Measurements from ENCODE around the gene SCEL.

DNA sequence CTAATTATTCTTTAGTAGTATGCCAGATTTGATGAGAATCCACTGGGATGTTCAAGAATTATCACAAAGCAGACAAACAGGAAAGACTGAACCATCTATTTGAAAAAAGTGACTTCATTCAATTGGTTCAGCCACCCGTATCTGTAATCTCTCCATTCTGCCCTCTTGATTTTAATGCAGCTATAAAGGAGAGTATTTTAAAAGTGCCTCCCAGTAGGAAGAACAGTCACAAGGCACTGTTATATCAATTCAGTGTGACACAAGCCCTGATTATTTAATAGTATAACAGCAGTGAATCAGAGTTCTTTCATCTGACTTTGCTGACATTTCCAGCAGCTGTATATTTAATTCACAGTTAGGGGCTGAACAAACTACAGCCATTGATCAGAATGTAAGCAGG is 84.6 kb downstream of the SCEL start:
- TF ChIP-seq, protein P1, sequence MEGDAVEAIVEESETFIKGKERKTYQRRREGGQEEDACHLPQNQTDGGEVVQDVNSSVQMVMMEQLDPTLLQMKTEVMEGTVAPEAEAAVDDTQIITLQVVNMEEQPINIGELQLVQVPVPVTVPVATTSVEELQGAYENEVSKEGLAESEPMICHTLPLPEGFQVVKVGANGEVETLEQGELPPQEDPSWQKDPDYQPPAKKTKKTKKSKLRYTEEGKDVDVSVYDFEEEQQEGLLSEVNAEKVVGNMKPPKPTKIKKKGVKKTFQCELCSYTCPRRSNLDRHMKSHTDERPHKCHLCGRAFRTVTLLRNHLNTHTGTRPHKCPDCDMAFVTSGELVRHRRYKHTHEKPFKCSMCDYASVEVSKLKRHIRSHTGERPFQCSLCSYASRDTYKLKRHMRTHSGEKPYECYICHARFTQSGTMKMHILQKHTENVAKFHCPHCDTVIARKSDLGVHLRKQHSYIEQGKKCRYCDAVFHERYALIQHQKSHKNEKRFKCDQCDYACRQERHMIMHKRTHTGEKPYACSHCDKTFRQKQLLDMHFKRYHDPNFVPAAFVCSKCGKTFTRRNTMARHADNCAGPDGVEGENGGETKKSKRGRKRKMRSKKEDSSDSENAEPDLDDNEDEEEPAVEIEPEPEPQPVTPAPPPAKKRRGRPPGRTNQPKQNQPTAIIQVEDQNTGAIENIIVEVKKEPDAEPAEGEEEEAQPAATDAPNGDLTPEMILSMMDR (IDR thresholded peaks at IDR 0.05; ENCODE audit: low read depth, low read length, poor library complexity, severe bottlenecking), result no peak
- TF ChIP-seq EZH2phosphoT487 (IDR thresholded peaks at IDR 0.05; ENCODE audit: borderline replicate concordance, low read length), result no peak

Data from DOHH2 (cell line).